ENCODE results near the gene NUDT7. TPM values are rescaled to one million over a fixed set of nuclear protein-coding genes. Genes with fewer than 3 reads are reported as not detected.

Gene NUDT7
- total and polyA plus RNA-seq, 9 of the 15 experiments (the other 6 are each of a cell fraction or from before 2014, with no cell fraction given), result 5.6 to 24.2 (median 10.5) TPM

- TF ChIP-seq ESRRB (CRISPR knock-in tag; IDR thresholded peaks at IDR 0.05; ENCODE audit: borderline replicate concordance) (no peak), CEBPG (CRISPR knock-in tag; IDR thresholded peaks at IDR 0.05) (no peak), CEBPG (tag; conservative IDR thresholded peaks at IDR 0.05 in 1 of 2, IDR thresholded peaks at IDR 0.05 in 1 of 2) (peak in 1 of 2 experiments; percentile 61; a peak in 2 of 4 replicates), YBX1 (IDR thresholded peaks at IDR 0.05) (no peak), DDX20 (tag; IDR thresholded peaks at IDR 0.05; ENCODE audit: low read depth) (no peak), ATF3 (IDR thresholded peaks at IDR 0.05) (peak; percentile 78), ATF3 (CRISPR knock-in tag; conservative IDR thresholded peaks at IDR 0.05) (no peak), TCF7 (IDR thresholded peaks at IDR 0.05; ENCODE audit: borderline replicate concordance) (no peak), PHTF2 (CRISPR knock-in tag; IDR thresholded peaks at IDR 0.05) (no peak), ZBED1 (IDR thresholded peaks at IDR 0.05) (no peak), EGR1 (conservative IDR thresholded peaks at IDR 0.05) (peak; percentile 61), KLF16 (IDR thresholded peaks at IDR 0.05) (no peak), C11orf30 (IDR thresholded peaks at IDR 0.05; ENCODE audit: low read depth) (no peak), ID3 (CRISPR knock-in tag; IDR thresholded peaks at IDR 0.05) (no peak), ID3 (tag; IDR thresholded peaks at IDR 0.05) (no peak), ELF2 (CRISPR knock-in tag; IDR thresholded peaks at IDR 0.05) (no peak), TFE3 (CRISPR knock-in tag; IDR thresholded peaks at IDR 0.05) (no peak), HCFC1 (IDR thresholded peaks at IDR 0.05; ENCODE audit: low read depth, low read length) (no peak)
- TF ChIP-seq, protein P1, sequence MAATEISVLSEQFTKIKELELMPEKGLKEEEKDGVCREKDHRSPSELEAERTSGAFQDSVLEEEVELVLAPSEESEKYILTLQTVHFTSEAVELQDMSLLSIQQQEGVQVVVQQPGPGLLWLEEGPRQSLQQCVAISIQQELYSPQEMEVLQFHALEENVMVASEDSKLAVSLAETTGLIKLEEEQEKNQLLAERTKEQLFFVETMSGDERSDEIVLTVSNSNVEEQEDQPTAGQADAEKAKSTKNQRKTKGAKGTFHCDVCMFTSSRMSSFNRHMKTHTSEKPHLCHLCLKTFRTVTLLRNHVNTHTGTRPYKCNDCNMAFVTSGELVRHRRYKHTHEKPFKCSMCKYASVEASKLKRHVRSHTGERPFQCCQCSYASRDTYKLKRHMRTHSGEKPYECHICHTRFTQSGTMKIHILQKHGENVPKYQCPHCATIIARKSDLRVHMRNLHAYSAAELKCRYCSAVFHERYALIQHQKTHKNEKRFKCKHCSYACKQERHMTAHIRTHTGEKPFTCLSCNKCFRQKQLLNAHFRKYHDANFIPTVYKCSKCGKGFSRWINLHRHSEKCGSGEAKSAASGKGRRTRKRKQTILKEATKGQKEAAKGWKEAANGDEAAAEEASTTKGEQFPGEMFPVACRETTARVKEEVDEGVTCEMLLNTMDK (IDR thresholded peaks at IDR 0.05; ENCODE audit: borderline replicate concordance, insufficient read depth, low read depth, low read length, poor library complexity, severe bottlenecking), result no peak
- TF ChIP-seq, protein P2, sequence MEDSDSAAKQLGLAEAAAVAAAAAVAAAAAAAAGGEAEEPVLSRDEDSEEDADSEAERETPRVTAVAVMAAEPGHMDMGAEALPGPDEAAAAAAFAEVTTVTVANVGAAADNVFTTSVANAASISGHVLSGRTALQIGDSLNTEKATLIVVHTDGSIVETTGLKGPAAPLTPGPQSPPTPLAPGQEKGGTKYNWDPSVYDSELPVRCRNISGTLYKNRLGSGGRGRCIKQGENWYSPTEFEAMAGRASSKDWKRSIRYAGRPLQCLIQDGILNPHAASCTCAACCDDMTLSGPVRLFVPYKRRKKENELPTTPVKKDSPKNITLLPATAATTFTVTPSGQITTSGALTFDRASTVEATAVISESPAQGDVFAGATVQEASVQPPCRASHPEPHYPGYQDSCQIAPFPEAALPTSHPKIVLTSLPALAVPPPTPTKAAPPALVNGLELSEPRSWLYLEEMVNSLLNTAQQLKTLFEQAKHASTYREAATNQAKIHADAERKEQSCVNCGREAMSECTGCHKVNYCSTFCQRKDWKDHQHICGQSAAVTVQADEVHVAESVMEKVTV (CRISPR knock-in tag; IDR thresholded peaks at IDR 0.05), result no peak
Observed at GRCh38 chr16:77732241-77732946, 10.1 kb downstream of the NUDT7 start (continued).

All from K562 (cell line).